Duodenal mucosa (tissue), 2 donors: ENCODE data around the gene EXOC4.

Experiments
- H3K27ac ChIP-seq: one replicate; pipeline ENCODE4 v1.7.0; 2013; ENCODE audit warnings: low read depth, low read length
- H3K27me3 ChIP-seq, 2 donors: one replicate each; pipeline ENCODE4 v1.7.0; 2013; ENCODE audit warnings: low read length in 2 of 2, control low read depth in 1 of 2; ENCODE audit not compliant: insufficient read depth in 2 of 2, control insufficient read depth in 1 of 2
- H3K36me3 ChIP-seq, 2 donors: one replicate each; pipeline ENCODE4 v1.7.0; 2013; ENCODE audit warnings: low read length in 2 of 2, control low read depth in 1 of 2; ENCODE audit not compliant: insufficient read depth in 2 of 2, control insufficient read depth in 1 of 2
- H3K4me1 ChIP-seq, 2 donors: one replicate each; pipeline ENCODE4 v1.7.0; 2013; ENCODE audit warnings: low read length in 2 of 2, control low read depth in 1 of 2; ENCODE audit not compliant: insufficient read depth in 2 of 2, control insufficient read depth in 1 of 2
- H3K4me3 ChIP-seq, 2 donors: one replicate each; pipeline ENCODE4 v1.7.0; 2013; ENCODE audit warnings: low read length in 2 of 2, low read depth in 1 of 2
- H3K9ac ChIP-seq, 2 donors: one replicate each; pipeline ENCODE4 v1.7.0; 2013; ENCODE audit warnings: low read length in 2 of 2, low read depth in 1 of 2
- H3K9me3 ChIP-seq, 2 donors: one replicate each; pipeline ENCODE4 v1.7.0; 2013; ENCODE audit warnings: low read length in 2 of 2, control low read depth in 1 of 2; ENCODE audit not compliant: control insufficient read depth in 1 of 2

The EXOC4 gene

GRCh38 chr7:133797818-133798520 is 545.1 kb downstream of the EXOC4 start:
- Histone ChIP-seq H3K9me3 (no peaks in the 10 kb centered on the region), H3K4me3 (no peak overlapping the region), H3K9ac (no peak overlapping the region), H3K36me3 (no peaks in the 10 kb centered on the region), H3K27ac (no peak overlapping the region), H3K27me3 (no peaks in the 10 kb centered on the region), H3K4me1 (no peaks in the 10 kb centered on the region)

- Histone ChIP-seq H3K27me3 (no peaks in the 10 kb centered on the region), H3K9me3 (no peaks in the 10 kb centered on the region), H3K27ac (no peak overlapping the region), H3K4me3 (no peak overlapping the region), H3K9ac (no peak overlapping the region), H3K36me3 (no peaks in the 10 kb centered on the region), H3K4me1 (no peaks in the 10 kb centered on the region)
Measured at GRCh38 chr7:133801341-133801740, 548.5 kb downstream of the EXOC4 start.

GRCh38 chr7:133804127-133804526 is 551.2 kb downstream of the EXOC4 start:
- Histone ChIP-seq H3K36me3 (no peaks in the 10 kb centered on the region), H3K4me1 (no peaks in the 10 kb centered on the region), H3K27me3 (no peaks in the 10 kb centered on the region), H3K9me3 (no peaks in the 10 kb centered on the region), H3K9ac (no peak overlapping the region), H3K4me3 (no peak overlapping the region), H3K27ac (no peak overlapping the region)

GRCh38 chr7:133805426-133805825 is 552.5 kb downstream of the EXOC4 start:
- no peaks in the 10 kb centered on the region for H3K27me3 ChIP-seq
- H3K36me3 ChIP-seq, result no peaks in the 10 kb centered on the region
- H3K9ac ChIP-seq, result no peak overlapping the region
- no peaks in the 10 kb centered on the region for H3K4me1 ChIP-seq
- no peak overlapping the region for H3K27ac ChIP-seq
- H3K9me3 ChIP-seq, result no peaks in the 10 kb centered on the region
- H3K4me3 ChIP-seq, result no peak overlapping the region

GRCh38 chr7:133807624-133808492 is 555.0 kb downstream of the EXOC4 start:
- Histone ChIP-seq H3K36me3 (no peaks in the 10 kb centered on the region), H3K4me1 (no peaks in the 10 kb centered on the region), H3K27me3 (no peaks in the 10 kb centered on the region), H3K27ac (no peak overlapping the region), H3K4me3 (no peak overlapping the region), H3K9me3 (no peaks in the 10 kb centered on the region), H3K9ac (no peak overlapping the region)

GRCh38 chr7:133808493-133808866 is 555.6 kb downstream of the EXOC4 start:
- Histone ChIP-seq H3K9me3 (no peaks in the 10 kb centered on the region), H3K27me3 (no peaks in the 10 kb centered on the region), H3K4me1 (no peaks in the 10 kb centered on the region), H3K27ac (no peak overlapping the region), H3K4me3 (no peak overlapping the region), H3K36me3 (no peaks in the 10 kb centered on the region), H3K9ac (no peak overlapping the region)

GRCh38 chr7:133812877-133813276 is 560.0 kb downstream of the EXOC4 start:
- H3K27me3 ChIP-seq, result no peaks in the 10 kb centered on the region
- H3K36me3 ChIP-seq, result no peaks in the 10 kb centered on the region
- no peaks in the 10 kb centered on the region for H3K9me3 ChIP-seq
- no peak overlapping the region for H3K27ac ChIP-seq
- no peaks in the 10 kb centered on the region for H3K4me1 ChIP-seq
- no peak overlapping the region for H3K9ac ChIP-seq
- H3K4me3 ChIP-seq, result no peak overlapping the region

- Histone ChIP-seq H3K9me3 (no peaks in the 10 kb centered on the region), H3K27me3 (no peaks in the 10 kb centered on the region), H3K4me3 (no peak overlapping the region), H3K9ac (no peak overlapping the region), H3K27ac (no peak overlapping the region), H3K4me1 (no peaks in the 10 kb centered on the region), H3K36me3 (peaks cover 3 to 9% of the 10 kb centered on the region in 2 donors)
Measured at GRCh38 chr7:133815611-133816210, 562.8 kb downstream of the EXOC4 start.

- Histone ChIP-seq H3K4me1 (no peaks in the 10 kb centered on the region), H3K9me3 (no peaks in the 10 kb centered on the region), H3K27me3 (no peaks in the 10 kb centered on the region), H3K4me3 (no peak overlapping the region), H3K9ac (no peak overlapping the region), H3K27ac (no peak overlapping the region), H3K36me3 (peaks cover 3 to 9% of the 10 kb centered on the region in 2 donors)
Measured at GRCh38 chr7:133819695-133820094, 566.8 kb downstream of the EXOC4 start.

GRCh38 chr7:133820584-133820983 is 567.7 kb downstream of the EXOC4 start:
- no peaks in the 10 kb centered on the region for H3K9me3 ChIP-seq
- H3K27me3 ChIP-seq, result no peaks in the 10 kb centered on the region
- H3K4me1 ChIP-seq, result no peaks in the 10 kb centered on the region
- no peak overlapping the region for H3K9ac ChIP-seq
- no peak overlapping the region for H3K4me3 ChIP-seq
- peaks cover 3 to 9% of the 10 kb centered on the region in 2 donors for H3K36me3 ChIP-seq
- H3K27ac ChIP-seq, result no peak overlapping the region
